H1 (cell line): ENCODE results near the gene ARHGAP35. TPM values are rescaled to one million over a fixed set of nuclear protein-coding genes. Genes with fewer than 3 reads are reported as not detected.

ENCODE experiments used
- CHD7 ChIP-seq: fragments of 300-600 bp; sonication (generic); IDR thresholded peaks from 2 replicates; pipeline ENCODE4 v1.7.1; 2012; ENCODE audit warnings: low read length, moderate library complexity, mild to moderate bottlenecking, inconsistent platforms; ENCODE audit not compliant: insufficient replicate concordance
- E2F6 ChIP-seq: IDR thresholded peaks from 2 replicates; pipeline ENCODE4 v1.6.1; 2012; ENCODE audit warnings: inconsistent platforms
- NRF1 ChIP-seq: IDR thresholded peaks from 2 replicates; pipeline ENCODE4 v1.6.1; 2011; ENCODE audit warnings: mild to moderate bottlenecking, low read depth, low read length, improper control_type of control experiment
- USF2 ChIP-seq: IDR thresholded peaks from 2 replicates; pipeline ENCODE4 v1.6.1; 2011; ENCODE audit warnings: low read length, improper control_type of control experiment
- polyA plus RNA-seq, 7 experiments: library from polyadenylated mRNA; depleted of rRNA in 3 of 7; stranded (reverse) in 5 of 7; unstranded in 2 of 7; fragments of >200 nt in 5 of 7; fragments of 200-250 nt in 2 of 7; gene quantifications; 1 replicate in 5 of 7; 2 replicates in 1 of 7; 4 replicates in 1 of 7; pipeline versions ENCODE4 v1.2.1 to v1.2.3, GENCODE V29; 2011 to 2013; ENCODE audit warnings: missing spikeins in 2 of 7, mixed read lengths in 2 of 7
- total RNA-seq: library from RNA; stranded (reverse); fragmentation: NEBNext Ultra II Directional; extraction: Animal tissue kit (Norgen Biotek cat#: 25700); gene quantifications from 2 replicates; pipeline ENCODE4 v1.2.1, GENCODE V29; 2021

Gene ARHGAP35
- total and polyA plus RNA-seq, 2 of the 8 experiments (the other 6 are each of a cell fraction or from before 2014, with no cell fraction given) = 29.7 to 64.5 TPM

GRCh38 chr19:46813839-46814358, 46.9 kb upstream of the ARHGAP35 start (continued):
- TF ChIP-seq CHD7 = no peak
- no peak for TF ChIP-seq NRF1
- no peak for TF ChIP-seq E2F6
- no peak for TF ChIP-seq USF2
